Pons (tissue), 1 donor: Measurements from ENCODE around the gene HNRNPF.

Experiments used
- DNase-seq: peaks from one replicate; pipeline ENCODE4 v3.0.0-alpha.2; 2016; ENCODE audit warnings: low spot score

Gene HNRNPF

DNA sequence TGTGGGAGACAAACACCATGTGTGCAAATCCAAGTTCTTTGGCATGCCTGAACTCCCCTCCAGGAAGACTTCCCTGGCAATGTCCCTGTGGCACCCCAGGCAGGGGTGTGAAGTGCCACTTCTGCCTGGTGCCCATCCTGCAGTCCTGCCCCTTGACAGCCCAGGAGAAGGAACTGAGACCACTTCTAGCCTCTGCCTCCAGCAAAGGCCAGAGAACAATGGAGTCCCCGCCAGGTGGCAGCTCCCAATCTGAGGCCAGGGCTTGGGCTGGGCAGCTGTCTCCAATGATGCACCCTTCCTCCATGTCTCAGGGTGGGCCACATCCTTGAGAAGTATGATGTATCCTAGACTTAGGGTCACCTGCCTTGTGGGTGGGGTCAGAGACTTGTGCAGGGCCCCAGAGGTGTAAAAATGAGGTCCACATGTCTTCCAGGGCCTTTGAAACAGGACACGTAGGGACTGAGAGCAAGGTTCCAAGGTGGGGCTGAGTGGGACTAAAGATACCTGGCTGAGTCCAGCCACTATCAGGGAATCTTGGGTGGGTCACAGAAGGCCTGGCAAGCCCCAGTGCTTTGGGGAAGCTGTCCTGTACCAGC lies 32.1 kb downstream of the HNRNPF start:
- DNase-seq = no peak

DNA sequence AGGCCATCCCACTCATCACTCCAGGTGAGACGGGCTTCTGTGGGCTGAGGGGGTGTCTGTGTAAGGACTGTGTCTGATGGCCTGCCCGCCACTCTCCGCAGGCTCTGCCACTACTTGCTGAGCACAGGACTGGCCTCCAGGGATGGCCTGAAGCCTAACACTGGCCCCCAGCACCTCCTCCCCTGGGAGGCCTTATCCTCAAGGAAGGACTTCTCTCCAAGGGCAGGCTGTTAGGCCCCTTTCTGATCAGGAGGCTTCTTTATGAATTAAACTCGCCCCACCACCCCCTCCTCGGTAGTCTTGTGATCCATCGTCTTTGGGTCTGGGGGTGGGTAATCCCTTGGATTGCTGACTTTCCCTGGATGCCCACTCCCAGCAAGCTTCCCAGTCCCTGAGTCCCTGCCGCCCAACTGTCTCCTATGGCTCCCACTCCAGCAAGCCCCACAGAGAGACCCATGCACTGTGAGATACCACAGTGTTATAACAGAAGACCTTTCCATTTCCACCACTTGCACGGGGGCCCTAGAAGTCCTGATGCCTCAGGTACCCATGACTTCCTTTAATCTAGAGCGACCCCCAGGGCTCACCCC lies 32.8 kb downstream of the HNRNPF start:
- no peak for DNase-seq

DNA sequence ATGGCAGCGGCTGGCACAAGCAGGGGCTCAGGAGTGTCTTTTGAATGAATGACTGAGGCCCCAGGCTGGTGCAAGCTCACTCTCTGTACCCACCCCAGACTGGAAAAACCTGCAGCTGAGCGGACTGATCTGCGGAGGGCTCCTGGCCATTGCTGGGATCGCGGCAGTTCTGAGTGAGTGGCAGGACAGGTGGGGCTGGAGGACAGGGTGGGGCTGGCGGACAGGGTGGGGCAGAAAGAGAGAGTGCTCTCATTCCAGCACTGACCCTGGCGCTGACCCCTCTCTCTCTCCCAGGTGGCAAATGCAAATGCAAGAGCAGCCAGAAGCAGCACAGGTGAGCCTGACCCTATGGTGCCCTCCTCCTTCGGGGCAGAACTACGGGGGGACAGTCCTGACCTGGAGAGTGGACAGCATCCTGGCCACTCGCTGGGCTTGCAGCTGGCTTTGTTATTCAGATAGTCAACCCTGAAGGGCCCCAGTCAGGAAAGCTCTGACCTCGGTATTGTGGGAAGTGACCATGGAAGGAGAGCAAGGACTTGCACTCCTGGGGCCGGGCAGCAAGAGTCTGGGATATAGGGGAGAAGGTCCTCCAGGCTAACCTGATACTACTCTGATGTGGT lies 33.5 kb downstream of the HNRNPF start:
- no peak for DNase-seq

DNA sequence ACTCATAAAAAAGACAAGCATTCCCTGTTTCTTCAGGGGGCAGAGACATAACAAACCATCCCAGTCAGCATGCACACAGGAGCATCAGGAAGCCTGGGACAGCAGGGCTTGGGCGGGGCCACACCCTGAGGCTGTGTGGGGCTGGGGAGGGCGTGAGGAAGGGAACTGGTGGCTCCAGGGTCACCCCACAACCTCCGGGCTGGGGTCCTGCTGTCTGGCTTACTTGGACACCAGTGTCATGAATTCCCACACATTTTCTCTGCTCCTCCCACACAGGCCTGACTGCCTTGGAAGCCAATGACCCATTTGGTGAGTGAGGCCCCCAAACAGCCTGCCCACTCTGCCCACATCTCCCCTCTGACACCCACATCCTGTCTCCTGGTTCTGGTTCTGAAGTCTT lies 34.8 kb downstream of the HNRNPF start:
- no peak for DNase-seq

DNA sequence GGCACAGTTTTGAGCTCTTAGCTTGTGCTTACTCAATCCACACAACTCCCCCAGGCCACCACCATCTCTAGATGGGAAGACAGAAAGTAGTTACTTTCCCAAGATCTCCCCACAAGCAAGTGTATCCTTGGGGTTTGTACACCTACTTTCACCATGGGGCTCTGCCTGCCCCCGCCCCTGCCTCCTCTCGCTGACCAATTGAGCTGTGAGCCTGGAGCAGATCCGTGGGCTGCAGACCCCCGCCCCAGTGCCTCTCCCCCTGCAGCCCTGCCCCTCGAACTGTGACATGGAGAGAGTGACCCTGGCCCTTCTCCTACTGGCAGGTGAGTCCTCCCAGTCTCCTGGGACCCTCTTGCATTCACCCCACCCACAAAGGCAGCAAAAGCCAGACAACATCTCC lies 35.5 kb downstream of the HNRNPF start:
- no peak for DNase-seq

DNA sequence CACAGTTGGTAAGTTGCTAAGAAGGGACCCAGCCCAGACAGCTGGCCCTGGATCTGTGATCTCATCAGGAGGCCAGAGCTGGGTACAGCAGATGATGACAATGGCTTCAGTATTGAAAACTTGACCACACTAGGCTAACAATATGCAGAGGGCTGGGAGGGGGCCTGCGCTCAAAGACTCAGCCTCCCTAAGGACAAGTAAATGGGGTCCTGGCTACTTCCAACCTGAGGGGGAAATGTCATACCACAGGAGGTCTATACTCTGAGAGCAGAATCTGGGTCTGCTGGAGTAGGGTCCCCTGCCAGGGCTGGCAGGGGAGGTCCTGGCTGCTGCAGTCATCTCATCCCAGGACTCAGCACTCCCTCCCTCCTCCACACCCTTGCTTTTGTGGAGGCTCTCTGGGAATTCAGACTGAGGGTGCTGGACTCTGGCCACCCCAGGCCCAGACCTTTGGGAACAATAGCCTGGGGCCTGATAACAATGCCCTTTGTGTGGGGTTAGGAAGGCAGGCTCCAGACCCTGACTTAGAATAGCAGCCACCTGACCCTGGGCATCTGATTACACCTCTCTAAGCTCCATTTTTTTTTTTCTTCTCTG lies 36.1 kb downstream of the HNRNPF start:
- peak; percentile 97 for DNase-seq

DNA sequence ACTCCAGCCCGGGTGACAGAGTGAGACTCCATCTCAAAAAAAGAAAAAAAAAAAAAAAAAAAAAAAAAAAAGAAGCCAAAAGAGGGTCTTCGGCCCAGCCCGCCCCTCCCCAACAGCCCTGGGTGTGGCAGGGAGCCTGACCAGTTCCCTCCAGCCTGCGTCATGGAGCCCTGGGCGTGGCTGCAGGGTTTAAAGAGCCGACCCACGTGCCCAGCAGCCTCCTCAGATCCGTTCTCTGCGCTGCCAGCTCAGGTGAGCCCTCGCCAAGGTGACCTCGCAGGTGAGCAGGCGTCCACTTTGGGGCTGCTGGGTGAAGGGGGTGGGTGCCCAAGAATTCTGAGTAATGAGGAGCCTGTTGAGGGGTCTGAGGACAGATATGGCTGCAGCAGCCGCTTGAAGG lies 37.6 kb downstream of the HNRNPF start, which contains the start of gene FXYD4:
Gene FXYD4 (plus strand): TSS at position 219 of the 400 bp plus-strand sequence. CDS start 2,111 bp downstream, outside the sequence.
- no peak for DNase-seq

DNA sequence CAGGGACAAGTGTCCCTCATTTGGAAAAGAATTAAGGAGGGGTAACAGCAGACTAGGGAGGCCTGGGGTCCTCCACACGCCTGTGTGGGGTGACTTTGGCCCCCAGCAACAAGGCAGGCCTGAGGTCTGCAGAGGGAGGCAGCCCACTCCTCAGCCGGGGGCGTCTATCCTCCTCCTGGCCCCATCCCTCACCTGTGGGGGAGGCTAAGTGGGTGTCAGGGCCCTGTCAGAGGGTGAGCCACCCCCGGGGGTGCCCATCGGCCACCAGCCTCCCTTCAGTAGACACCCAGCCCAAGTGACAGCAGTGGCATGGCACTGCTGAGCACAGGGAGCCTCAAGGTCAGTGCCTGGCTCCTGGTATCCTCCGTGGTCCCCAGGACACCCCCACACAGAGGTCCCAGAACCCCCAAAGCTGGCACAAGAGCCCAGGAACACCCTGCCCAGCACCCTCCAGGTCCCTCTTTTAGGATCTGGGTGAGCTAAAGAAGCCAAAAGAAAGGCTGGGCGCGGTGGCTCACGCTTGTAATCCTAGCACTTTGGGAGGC lies 38.2 kb downstream of the HNRNPF start:
- no peak for DNase-seq

DNA sequence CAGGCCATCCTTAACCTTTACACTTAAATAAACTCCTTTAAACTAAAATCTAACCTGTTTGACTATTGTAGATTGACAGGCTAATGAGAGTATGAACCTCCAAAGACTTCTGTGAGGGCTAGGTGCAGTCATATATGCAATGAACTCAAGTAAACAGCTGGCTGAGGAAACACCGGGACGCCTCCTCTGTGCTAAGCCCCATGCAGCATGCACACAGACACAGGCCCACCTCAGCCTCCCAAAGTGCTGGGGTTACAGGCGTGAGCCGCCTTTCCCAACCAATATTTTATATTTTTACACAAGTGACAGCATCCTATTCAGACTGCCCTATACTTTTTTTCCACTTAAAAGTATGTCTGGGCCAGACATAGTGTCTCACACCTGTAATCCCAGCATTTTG lies 39.1 kb downstream of the HNRNPF start:
- DNase-seq = no peak

DNA sequence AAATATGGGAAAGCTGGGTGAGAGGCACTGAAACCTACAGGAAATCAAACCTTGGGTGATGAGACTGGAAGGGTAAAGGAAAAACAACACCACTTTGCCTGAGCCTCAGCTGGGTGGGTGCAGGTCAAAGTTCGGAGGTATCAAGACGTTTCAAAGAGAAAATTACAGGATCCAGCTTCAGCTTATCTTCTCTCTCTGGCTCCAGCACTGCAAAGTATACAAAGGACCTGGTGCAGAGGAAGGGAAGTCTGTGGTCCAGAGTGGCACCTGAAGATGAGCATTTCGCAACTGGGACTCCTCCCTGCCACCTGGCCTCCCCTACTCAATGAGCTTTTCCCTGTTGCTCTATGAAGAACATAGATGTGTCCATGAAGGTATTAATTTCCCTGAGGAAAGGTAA lies 44.0 kb downstream of the HNRNPF start:
- DNase-seq = no peak

DNA sequence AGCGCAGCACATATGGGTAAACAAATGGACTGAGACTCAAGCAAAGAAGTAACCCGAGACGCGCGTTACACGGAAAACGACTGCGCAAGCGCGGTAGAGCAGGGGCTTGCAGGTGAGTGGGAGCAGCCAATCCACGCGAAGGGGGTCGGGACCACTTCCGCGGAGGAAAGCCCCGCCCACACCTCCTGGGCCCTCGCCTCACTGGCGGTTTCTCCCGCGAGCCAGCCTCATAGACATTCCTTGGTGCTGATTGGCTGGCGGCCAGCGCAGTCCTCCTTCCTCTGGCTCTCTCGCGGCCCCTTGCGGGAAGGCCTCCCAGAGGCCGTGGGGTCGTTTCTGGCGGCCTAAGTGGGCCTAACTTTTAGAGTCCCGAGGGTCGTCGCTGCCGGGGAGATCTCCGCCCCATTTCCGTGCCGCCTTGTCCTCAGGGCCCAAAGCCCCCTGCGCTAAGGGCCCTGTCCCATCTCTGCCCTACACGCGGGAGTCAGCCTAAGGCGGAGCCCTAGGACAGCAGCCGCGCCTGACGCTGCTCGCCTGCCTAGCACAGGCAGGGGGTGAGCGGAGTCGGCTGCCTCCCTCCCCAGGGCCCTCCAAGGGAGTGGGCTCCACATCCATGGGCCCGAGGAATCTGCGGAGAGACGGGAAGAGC lies 46.7 kb downstream of the HNRNPF start:
- peak; percentile 87 for DNase-seq

DNA sequence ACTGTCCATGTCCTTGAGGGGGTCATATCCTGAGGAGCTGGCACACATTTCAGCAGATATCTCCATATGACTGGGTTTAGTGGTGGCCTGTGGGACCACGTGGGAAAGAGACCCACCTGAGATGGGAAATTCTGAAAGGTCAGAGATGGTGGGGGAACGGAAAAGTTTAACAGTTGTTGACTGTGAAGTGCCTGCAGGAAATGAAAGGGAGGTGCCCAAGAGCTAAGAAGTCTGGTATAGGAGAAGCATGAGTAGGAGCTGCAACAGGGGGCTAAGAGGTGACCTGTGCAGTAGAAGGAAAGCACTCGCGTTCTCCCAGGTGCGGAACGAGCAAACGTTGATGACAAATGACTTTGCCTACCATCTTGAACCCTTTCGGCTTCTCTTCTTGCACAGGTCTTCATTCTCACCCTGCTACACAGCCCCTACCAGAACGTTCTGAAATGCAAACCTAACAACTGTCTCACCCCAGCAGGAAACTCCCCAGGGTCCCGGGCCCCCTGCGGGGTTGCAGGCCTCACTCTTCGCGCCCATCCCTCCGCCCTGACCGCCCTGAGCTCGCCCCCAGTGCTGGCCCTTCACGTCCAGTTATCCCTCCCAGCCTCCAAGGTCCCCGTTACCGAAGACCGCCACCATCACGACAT lies 47.3 kb downstream of the HNRNPF start:
- DNase-seq = peak; percentile 12

DNA sequence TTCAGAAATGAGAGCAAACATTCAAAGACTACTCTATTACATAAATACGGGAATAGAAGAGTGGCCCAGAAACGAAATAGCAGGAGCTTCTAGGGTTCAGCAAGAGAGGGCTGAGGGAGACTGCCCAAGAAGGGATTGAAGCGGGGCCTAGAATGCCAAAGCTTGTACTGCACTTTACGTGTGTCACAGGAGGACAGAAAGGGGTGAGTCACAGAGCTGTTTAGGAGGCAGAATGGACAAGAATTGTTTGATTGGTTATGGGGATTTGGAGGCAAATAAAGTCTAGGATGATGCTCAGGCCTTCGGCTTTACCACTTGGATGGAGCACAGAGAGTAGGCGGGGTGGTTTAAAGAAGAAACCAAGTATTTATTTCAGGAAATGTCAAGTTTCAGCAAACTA lies 48.9 kb downstream of the HNRNPF start:
- no peak for DNase-seq

DNA sequence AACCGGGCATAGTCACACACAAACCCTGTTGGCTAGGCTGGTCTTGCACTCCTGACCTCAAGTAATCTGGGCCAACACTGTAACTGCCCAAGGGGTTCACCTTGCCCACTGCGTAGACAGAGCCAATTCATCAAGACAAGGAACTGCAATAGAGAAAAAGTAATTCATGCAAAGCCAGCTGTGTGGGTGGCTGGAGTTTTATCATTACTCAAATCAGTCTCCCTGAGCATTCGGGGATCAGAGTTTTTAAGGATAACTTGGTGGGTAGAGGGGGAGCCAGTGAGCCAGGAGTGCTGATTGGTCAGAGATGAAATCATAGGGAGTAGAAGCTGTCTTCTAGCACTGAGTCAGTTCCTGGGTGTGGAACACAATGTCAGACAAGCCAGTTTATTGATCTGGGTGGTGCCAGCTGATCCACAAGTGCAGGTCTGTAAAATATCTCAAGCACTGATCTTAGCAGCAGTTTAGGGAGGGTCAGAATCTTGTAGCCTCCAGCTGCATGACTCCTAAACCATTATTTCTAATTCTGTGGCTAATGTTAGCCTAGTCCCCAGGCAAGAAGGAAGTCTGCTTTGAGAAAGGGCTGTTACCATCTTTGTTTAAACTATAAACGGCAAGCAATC lies 53.1 kb downstream of the HNRNPF start:
- peak; percentile 16 for DNase-seq

DNA sequence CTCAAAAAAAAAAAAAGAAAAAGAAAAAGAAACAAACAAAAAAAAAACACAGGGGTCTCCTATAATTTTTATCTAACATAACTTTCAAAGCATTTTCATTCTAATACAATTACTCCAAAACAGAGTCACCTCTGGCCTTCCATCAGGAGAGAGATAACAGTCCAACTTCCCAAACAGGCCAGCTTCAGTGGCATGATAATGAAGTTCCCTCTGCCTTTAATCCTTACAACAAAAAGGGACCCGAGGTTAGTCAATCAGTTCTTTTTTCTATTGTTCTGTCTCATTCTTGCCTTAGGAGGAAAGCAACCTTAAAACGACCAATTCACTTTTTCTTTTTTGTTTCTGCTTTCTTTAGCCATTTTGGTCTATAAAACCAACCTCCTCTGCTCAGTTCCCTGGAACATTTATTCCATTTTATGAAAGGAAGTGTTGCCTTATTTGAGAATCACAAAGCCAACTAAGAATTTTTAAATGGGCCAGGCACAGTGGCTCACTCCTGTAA lies 54.1 kb downstream of the HNRNPF start:
- DNase-seq = peak; percentile 35

DNA sequence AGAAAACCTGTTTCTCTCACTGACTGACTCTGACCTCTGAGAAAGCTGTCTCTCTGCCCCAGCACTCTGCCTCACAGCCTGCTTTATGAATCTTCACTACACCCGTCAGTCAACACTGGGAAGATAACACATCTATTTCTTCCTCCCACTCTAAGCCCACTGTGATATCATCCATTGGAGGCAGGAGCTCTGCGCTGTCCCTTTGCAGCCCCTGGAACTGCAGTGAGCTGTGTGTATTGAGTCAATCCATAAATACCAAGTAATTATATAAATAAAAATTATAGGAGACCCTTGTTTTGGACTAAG lies 54.7 kb downstream of the HNRNPF start:
- DNase-seq = peak; percentile 38

DNA sequence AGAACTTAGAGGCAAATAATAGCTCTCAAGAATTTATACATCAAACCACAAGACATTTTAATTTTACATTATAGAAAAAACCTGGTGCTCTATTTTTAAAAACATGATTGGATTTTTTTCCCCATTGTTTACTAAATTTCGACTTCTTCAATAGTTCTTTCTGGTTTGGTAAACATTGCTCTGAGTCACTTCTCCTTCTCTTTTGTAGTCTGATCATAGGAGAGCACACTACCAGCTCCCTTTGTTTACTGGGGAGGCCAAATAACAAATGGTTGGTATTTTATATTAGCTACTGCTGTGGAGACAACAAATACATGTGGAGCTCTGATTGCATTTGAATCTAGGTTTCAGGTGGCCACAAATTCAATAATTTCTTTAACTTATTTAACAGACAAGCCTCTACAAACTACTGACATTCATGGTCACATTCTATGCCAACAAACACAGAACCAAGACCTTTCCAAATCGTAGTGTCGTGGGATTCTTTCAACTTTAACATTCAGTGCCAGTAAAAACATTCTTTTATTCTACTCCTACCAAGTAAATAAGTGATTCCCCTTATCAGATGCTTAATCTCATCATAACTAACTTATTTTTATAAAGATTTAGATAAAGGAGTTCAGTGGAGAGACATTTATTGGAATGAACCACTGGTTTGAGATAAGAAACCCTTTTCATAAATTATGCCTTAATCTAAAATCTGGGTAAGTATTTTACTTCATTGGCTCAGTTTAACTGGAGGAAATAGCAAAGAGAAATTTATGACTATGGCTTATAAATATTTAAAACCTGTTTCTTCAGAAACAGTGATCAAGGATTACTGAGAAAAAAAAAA lies 55.3 kb downstream of the HNRNPF start:
- DNase-seq = peak; percentile 58

DNA sequence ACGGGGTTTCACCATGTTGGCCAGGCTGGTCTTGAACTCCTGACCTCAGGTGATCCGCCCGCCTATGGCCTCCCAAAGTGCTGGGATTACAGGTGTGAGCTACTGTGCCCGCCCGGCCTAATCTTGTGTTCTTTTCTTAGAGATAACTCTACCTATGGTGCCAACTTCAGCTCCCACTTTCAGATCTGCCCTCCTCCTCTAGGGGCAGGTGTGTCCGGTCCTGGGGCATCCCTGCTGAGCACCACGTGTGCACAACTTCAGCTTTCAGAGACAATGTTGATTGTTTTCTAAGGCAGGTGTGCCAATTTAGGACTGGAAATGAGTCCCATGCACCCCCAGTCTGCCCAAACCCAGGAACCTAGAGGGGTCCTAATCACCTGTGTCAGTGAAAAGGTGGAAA lies 56.0 kb downstream of the HNRNPF start:
- no peak for DNase-seq

DNA sequence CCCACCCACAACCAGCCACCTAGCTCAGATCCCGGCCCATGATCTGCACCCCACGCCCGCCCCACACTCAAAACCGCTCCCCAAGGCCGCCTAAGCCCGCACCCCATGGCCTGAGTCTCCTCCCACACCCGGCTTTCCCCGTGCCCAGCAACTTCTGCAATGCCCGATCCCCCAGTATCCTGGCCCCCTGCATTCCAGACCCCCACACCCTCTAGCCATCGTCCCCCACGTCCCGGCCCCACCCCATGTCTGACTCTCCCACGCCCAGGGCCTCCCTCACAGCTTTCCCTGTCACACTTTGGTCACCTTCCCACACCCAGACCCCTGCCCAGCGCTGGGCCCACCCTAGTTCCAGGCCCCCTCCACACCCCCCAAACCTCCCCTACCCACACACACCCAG lies 57.7 kb downstream of the HNRNPF start:
- no peak for DNase-seq

DNA sequence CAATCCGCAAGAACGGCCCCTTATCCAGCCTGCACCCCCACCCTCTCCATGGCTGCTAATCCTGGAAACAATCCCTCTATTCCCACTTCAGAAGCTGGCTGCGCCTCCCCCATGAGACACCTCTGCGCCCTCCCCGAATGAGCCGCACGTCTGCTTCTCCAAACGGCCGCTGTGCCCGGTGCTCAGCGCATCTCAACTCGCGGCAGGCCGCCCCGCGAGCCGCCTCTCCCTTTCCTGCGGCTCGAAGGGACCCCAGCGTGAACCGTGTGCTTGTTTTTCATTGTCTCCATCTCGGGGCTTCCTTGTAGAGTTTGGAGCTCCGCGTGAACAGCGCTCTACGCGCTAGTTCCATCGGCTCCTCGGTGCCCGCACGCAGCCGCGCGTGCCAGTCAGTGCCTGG lies 58.3 kb downstream of the HNRNPF start:
- no peak for DNase-seq

DNA sequence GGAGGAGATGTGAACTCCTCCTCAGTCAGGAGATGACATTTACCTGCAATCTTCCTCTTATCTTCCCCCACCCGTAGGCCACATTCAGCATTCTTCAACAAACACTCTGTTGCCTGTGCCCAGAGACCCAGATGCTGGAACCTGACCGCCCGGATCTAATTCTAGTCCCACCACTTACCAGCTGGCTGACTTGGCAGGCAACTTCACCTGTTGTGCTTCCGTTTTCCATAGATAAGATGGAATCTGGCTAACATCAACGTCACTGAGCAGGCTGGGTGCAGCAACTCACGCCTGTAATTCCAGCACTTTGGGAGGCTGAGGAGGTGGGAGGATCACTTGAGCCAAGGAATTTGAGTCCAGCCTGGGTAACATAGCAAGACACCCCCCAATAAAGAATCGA lies 58.8 kb downstream of the HNRNPF start:
- no peak for DNase-seq
